ENCODE data around the gene HSF2BP.
"Not testable (repeated sequence)": the region's sequence is repeated elsewhere in the genome, so short reads cannot be mapped to it uniquely, and the experiment has no call there.

The HSF2BP gene

DNA sequence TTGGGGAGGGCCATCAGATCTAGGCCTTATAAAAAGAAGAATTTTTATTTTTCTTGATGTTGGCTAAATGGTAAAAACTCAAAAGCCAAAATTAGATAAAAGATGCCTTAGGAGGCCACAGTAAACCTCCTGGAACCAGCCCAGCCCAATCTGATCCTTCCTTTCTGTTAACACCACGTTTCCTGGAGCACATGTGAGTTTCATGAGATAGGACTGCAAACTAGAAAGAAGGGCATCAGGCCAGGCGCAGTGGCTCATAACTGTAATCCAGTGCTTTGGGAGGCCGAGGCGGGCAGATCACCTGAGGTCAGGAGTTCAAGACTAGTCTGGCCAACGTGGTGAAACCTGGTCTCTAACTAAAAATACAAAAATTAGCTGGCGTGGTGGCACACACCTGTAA lies 6.7 kb downstream of the HSF2BP start:
- no peak for DNase-seq (ENCODE audit: low read depth in 1 of 2, low spot score in 1 of 2)

GRCh38 chr21:43651926-43652325 lies 7.4 kb downstream of the HSF2BP start:
- DNase-seq (ENCODE audit: low read depth in 1 of 2, low spot score in 1 of 2) = not testable (repeated sequence)

GRCh38 chr21:43648171-43648570 lies 11.1 kb downstream of the HSF2BP start:
- no peak for DNase-seq (ENCODE audit: low read depth in 1 of 2, low spot score in 1 of 2)

- DNase-seq (ENCODE audit: low read depth in 1 of 2, low spot score in 1 of 2) = peak; percentile 73 to 84
These were observed 12.6 kb downstream of the HSF2BP start for GRCh38 chr21:43646550-43647260.

DNA sequence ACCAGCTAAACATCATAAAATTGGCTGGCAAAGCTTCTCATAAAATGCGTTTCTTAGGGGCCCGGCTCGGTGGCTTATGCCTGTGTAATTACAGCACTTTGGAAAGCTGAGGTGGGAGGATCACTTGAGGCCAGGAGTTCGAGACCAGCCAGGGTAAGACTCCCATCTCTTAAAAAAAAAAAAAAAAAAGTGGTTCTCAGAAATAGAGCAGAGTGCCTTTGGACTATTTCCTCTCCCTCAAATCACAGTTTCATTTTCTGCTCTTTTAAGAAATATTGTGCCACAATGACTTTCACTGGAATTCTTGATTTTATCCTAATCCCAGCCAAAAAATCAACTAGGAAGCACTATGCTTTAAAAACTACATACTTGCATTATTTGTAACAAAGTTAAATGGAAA lies 13.3 kb downstream of the HSF2BP start:
- no peak for DNase-seq (ENCODE audit: low read depth in 1 of 2, low spot score in 1 of 2)

GRCh38 chr21:43645136-43645891 lies 14.0 kb downstream of the HSF2BP start:
- DNase-seq (ENCODE audit: low read depth in 1 of 2, low spot score in 1 of 2) = no peak

- DNase-seq (ENCODE audit: low read depth in 1 of 2, low spot score in 1 of 2) = no peak
These were observed 14.7 kb downstream of the HSF2BP start for GRCh38 chr21:43644609-43645008.

DNA sequence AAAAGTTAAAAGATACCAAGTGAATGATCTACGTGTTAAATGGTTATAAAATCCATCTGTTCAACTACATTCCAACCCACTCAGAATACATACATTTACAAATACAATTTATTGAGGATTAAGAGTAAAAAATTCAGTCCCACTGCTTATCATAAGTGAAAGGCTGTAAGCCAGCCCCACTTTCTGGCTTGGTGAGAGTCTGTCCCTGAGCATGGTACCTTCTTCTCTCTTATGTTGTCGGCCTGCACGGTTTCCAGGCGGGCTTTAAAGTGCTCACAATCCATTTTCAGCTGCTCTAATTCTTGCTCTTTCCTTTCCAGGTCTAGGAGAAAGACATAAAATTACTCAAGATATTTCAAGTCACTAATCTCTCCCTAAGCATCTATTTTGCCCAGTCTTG lies 15.2 kb downstream of the HSF2BP start:
- no peak for DNase-seq (ENCODE audit: low read depth in 1 of 2, low spot score in 1 of 2)

DNA sequence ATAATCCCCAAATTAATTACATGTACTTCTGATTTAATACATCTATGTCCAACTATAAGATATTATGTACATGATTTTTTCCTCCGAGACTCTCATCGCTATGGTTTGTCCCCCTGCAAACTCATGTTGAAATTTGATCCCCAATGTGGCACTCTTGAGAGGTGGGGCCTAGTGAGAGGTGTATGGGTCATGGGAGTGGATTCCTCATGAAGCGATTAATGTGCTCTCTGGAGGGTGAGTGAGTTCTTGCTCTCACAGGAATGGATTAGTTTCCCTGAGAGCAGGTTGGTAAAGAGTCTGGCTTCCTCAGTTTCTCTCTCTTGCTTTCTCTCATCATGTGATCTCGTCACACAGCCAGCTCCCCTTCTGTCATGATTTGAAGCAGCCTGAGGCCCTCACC lies 16.1 kb downstream of the HSF2BP start:
- no peak for DNase-seq (ENCODE audit: low read depth in 1 of 2, low spot score in 1 of 2)

GRCh38 chr21:43640400-43640799 lies 18.9 kb downstream of the HSF2BP start:
- no peak for DNase-seq (ENCODE audit: low read depth in 1 of 2, low spot score in 1 of 2)

DNA sequence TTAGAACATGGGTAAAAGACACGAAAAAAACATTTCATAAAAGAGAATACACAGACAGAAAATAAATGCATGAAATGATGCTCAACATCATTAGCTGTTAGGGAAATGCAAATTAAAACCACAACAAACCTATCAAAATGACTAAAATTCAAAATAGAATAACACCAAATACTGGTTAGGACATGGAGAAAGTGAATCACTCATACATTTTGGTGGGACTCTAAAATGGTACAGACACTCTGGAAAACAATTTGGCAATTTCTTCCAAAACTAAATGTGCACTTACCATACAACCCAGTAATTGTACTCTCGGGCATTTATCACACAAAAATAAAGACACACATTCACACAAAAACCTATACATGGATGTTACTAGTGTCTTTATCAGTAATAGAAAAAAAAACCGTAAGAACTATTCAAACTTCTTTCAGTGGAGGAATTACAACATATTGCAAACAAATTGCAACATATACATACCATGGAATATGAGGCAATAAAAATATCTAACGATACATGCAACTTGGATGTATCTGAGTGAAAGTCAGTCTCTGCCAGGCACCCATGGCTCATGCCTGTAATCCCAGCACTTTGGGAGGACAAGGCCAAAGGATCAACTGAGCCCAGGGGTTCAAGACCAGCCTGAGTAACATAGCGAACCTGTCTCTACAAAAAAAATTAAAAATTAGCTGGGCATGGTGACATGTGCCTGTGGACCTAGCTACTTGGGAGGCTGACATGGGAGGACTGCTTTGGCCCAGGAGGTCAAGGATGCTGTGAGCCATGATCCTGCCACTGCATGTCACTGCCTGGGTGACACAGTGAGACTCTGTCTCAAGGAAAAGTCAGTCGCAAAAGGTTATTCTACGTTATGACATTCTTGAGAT lies 19.6 kb downstream of the HSF2BP start:
- DNase-seq (ENCODE audit: low read depth in 1 of 2, low spot score in 1 of 2) = no peak

- DNase-seq (ENCODE audit: low read depth in 1 of 2, low spot score in 1 of 2) = no peak
These were observed 21.6 kb downstream of the HSF2BP start for GRCh38 chr21:43637530-43638158.

DNA sequence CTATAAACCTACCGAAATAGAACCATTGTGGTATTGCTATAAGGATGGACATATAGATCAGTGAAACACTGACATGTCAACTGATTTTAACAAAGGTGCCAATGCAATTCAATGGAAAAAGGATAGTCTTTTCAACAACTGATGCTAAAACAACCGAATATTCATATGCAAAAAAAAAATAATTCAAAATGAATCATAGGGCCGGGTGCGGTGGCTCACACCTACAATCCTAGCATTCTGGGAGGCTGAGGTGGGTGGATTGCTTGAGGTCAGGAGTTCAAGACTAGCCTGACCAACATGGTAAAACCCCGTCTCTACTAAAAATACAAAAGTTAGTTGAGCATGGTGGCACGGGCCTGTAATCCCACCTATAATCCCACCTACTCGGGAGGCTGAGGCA lies 23.9 kb downstream of the HSF2BP start:
- DNase-seq (ENCODE audit: low read depth in 1 of 2, low spot score in 1 of 2) = no peak

DNA sequence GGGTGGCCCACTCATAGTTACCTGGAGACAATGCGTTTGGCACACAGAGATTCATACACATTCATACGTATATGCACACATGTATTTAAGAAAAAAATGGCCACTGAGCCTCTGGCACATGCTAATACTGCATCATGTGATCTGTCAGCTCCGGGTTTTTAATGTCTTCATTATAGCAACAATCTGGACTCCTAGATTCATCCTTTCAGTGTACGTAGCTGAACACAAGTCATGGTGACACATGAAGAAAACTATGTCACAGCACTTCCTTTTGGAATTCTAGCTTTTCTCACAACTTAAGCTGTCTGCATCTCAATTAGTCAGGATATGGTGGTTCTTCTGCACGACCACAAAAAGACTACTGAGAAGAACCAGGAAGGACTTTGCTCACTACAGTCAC lies 24.7 kb downstream of the HSF2BP start:
- DNase-seq (ENCODE audit: low read depth in 1 of 2, low spot score in 1 of 2) = no peak

DNA sequence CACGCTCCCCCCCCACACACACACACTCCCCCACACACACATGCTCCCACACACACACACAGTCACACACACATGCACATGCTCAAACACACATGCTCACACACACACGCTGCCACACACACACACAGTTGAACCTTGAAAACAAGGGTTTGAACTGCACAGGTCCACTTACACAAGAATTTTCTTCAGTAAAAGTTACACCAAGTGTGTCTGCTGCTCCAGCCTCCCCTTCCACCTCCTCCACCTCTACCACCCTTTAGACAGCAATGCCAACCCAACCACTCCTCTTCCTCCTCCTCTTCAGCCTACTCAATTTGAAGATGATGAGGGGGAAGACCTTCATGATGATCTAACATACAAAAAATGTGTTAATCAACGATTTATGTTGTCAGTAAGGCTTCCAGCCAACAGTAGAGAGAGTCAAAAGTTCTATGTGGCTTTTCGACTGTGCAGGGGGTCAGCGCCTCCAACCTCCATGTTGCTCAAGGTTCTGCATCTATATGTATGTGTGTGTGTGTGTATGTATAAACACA lies 26.8 kb downstream of the HSF2BP start:
- no peak for DNase-seq (ENCODE audit: low read depth in 1 of 2, low spot score in 1 of 2)

GRCh38 chr21:43631411-43632107 lies 27.7 kb downstream of the HSF2BP start:
- no peak for DNase-seq (ENCODE audit: low read depth in 1 of 2, low spot score in 1 of 2)

GRCh38 chr21:43627527-43627926 lies 31.8 kb downstream of the HSF2BP start:
- DNase-seq (ENCODE audit: low read depth in 1 of 2, low spot score in 1 of 2) = no peak

- DNase-seq (ENCODE audit: low read depth in 1 of 2, low spot score in 1 of 2) = no peak
These were observed 32.9 kb downstream of the HSF2BP start for GRCh38 chr21:43626390-43626789.

DNA sequence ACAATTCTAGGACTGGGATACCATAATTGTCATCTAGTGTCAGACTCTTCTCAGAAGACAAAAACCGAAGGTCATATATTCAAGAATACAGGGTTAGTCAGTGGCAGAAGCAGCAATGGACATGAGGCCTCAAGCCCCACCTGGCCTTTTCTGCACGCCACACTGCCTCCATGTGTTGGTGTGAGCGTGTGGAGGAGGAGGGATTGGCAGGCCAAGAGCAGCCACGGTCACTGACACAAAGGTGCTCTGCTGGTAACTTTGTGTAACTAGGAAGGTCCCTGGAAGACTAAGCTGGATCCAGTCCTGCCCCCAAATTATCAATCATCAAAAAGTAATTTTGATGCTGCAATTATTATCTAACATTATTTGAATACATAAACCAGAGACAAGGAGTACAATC lies 34.9 kb downstream of the HSF2BP start:
- DNase-seq (ENCODE audit: low read depth in 1 of 2, low spot score in 1 of 2) = no peak

DNA sequence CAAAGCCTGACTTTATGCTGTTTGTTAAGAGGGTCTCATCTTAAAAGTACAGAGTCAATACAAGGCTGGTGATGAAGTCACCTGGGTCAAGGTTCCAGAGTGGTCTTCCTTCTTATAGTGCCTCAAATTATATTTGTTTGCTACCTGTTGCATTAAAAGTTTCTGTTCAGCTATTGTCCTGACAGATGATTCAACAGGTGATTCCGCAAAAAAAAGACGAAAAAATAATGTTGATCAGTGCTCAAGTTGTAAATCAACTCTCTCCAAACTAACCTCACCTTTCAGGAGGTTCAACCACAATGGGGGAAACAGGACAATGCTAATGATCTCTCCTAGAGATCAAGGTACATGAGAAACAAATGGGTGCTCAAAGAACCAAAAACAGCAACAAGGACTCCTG lies 35.7 kb downstream of the HSF2BP start:
- DNase-seq (ENCODE audit: low read depth in 1 of 2, low spot score in 1 of 2) = no peak

All from activated CD4-positive, alpha-beta T cell treated with anti-CD3 and anti-CD28 coated beads, Interleukin-2, amount 50 U/mL, for 24 hours (primary cell).